Measurements from ENCODE around the gene NBEA.

- TF ChIP-seq EGR1 (IDR thresholded peaks at IDR 0.05; ENCODE audit: low read depth) (no peak), POLR2A (IDR thresholded peaks at IDR 0.05; ENCODE audit: borderline replicate concordance, extremely low read depth, insufficient read depth, insufficient read length) (no peak), CTCF (IDR thresholded peaks at IDR 0.05 in 2 of 3, conservative IDR thresholded peaks at IDR 0.05 in 1 of 3; ENCODE audit: borderline replicate concordance in 1 of 3, insufficient read depth in 1 of 3, low read depth in 2 of 3, low read length in 2 of 3) (no peak), POLR2AphosphoS5 (IDR thresholded peaks at IDR 0.05; ENCODE audit: low read depth, low read length) (no peak), ATF3 (IDR thresholded peaks at IDR 0.05) (no peak), ZBTB33 (IDR thresholded peaks at IDR 0.05; ENCODE audit: extremely low read depth, insufficient replicate concordance, low read length) (no peak), ZFX (IDR thresholded peaks at IDR 0.05) (no peak), REST (IDR thresholded peaks at IDR 0.05; ENCODE audit: low read depth) (no peak), EZH2 (IDR thresholded peaks at IDR 0.05) (no peak), RAD21 (IDR thresholded peaks at IDR 0.05; ENCODE audit: low read depth) (no peak)
These were observed 47.3 kb upstream of the NBEA start for GRCh38 chr13:34894756-34895155.
